GM23248 (cell line): ENCODE results near the gene MNAT1. TPM values are rescaled to one million over a fixed set of nuclear protein-coding genes. Genes with fewer than 3 reads are reported as not detected.
A peak's percentile ranks its signal among the peaks of the same experiment; 100 is the strongest.

Experiments
- DNase-seq: peaks from one replicate; pipeline ENCODE4 v3.0.0-alpha.2; 2015
- H2AFZ ChIP-seq: fragments of 200-600 bp; sonication (generic); 2 replicates; pipeline ENCODE4 v1.6.1; 2016; ENCODE audit warnings: antibody characterized with exemption
- H3F3A ChIP-seq: fragments of 200-600 bp; sonication (generic); 2 replicates; pipeline ENCODE4 v1.6.1; 2016; ENCODE audit warnings: mild to moderate bottlenecking, antibody characterized with exemption, mixed run types; ENCODE audit not compliant: insufficient read depth
- H3K27ac ChIP-seq: fragments of 200-600 bp; sonication (generic); 2 replicates; pipeline ENCODE4 v1.5.1; 2016; ENCODE audit warnings: mild to moderate bottlenecking
- H3K27me3 ChIP-seq: fragments of 200-600 bp; sonication (generic); replicated peaks from 2 replicates; pipeline ENCODE4 v1.6.1; 2016; ENCODE audit warnings: mild to moderate bottlenecking; ENCODE audit not compliant: insufficient read depth
- H3K36me3 ChIP-seq: fragments of 200-600 bp; sonication (generic); 2 replicates; pipeline ENCODE4 v1.6.1; 2016; ENCODE audit warnings: low read depth, mild to moderate bottlenecking
- H3K4me1 ChIP-seq: fragments of 200-600 bp; sonication (generic); 2 replicates; pipeline ENCODE4 v1.6.1; 2016; ENCODE audit warnings: mild to moderate bottlenecking; ENCODE audit not compliant: insufficient read depth
- H3K4me2 ChIP-seq: fragments of 200-600 bp; sonication (generic); one replicate; pipeline ENCODE4 v1.6.1; 2016; ENCODE audit warnings: mild to moderate bottlenecking; ENCODE audit not compliant: unreplicated experiment
- H3K4me3 ChIP-seq: fragments of 200-600 bp; sonication (generic); 2 replicates; pipeline ENCODE4 v1.5.1; 2016; ENCODE audit warnings: mild to moderate bottlenecking
- H3K79me2 ChIP-seq: fragments of 200-600 bp; sonication (generic); 2 replicates; pipeline ENCODE4 v1.6.1; 2016; ENCODE audit warnings: mild to moderate bottlenecking; ENCODE audit not compliant: insufficient read depth
- H3K9ac ChIP-seq: fragments of 200-600 bp; sonication (generic); 2 replicates; pipeline ENCODE4 v1.6.1; 2016; ENCODE audit warnings: mild to moderate bottlenecking
- H3K9me2 ChIP-seq: fragments of 200-600 bp; sonication (generic); 2 replicates; pipeline ENCODE4 v1.6.1; 2016; ENCODE audit warnings: mixed run types, mild to moderate bottlenecking, moderate library complexity; ENCODE audit not compliant: insufficient read depth
- H3K9me3 ChIP-seq: fragments of 200-600 bp; sonication (generic); one replicate; pipeline ENCODE4 v1.6.1; 2017; ENCODE audit warnings: low read depth
- H4K20me1 ChIP-seq: fragments of 200-600 bp; sonication (generic); 2 replicates; pipeline ENCODE4 v1.6.0; 2016; ENCODE audit not compliant: insufficient read depth
- EZH2 ChIP-seq: fragments of 200-600 bp; sonication (generic); IDR thresholded peaks from 2 replicates; pipeline ENCODE4 v1.6.1; 2018; ENCODE audit warnings: antibody characterized with exemption, mild to moderate bottlenecking; ENCODE audit not compliant: insufficient read depth, poor library complexity, severe bottlenecking
- EZH2phosphoT487 ChIP-seq: fragments of 200-600 bp; sonication (generic); IDR thresholded peaks from 2 replicates; pipeline ENCODE4 v1.6.1; 2018; ENCODE audit warnings: antibody characterized with exemption, moderate library complexity, mild to moderate bottlenecking, low read depth; ENCODE audit not compliant: insufficient read depth
- WGBS, 2 experiments: methylation state at CpG; one replicate each; pipeline ENCODE4 v1.1.6; 2015 to 2017; ENCODE audit warnings: low lambda C conversion rate in 2 of 2, low coverage in 1 of 2; ENCODE audit errors: missing lambda C conversion rate in 2 of 2; 5-methylcytosine and 5-hydroxymethylcytosine counted together
- in situ Hi-C: fragments of 300-500 bp; cut with MboI; formaldehyde crosslinking; loops from 2 replicates; pipeline ENCODE4 v1.15.0; 2020
- polyA plus RNA-seq: library from polyadenylated mRNA; unstranded; fragments of >200 nt; fragmentation: Nextera tagmentation; extraction: Ambion mirVana; gene quantifications from 2 replicates; pipeline ENCODE4 v1.2.1, GENCODE V29; 2016
- total RNA-seq: library from RNA; depleted of rRNA; stranded (reverse); fragments of >200 nt; shearing (Covaris generic); gene quantifications from 2 replicates; pipeline ENCODE4 v1.2.3, GENCODE V29; 2014

The MNAT1 gene
- total and polyA plus RNA-seq, 2 experiments from 2014 or later, result 39.9 to 53.8 TPM

GRCh38 chr14:60803871-60804270 lies 69.3 kb downstream of the MNAT1 start:
- no peaks in the 10 kb centered on the region for H3K9me2 ChIP-seq
- H3K27ac ChIP-seq, result no peak overlapping the region
- H3K4me2 ChIP-seq, result no peak overlapping the region
- no peaks in the 10 kb centered on the region; the same call in 1 of the 2 replicates for H4K20me1 ChIP-seq
- peaks cover 9% of the 10 kb centered on the region; the same call in 1 of the 2 replicates for H3K36me3 ChIP-seq
- no peak overlapping the region for H3K9ac ChIP-seq
- peaks cover 13% of the 10 kb centered on the region for H3K4me1 ChIP-seq
- in situ Hi-C loops, result no loop called here
- DNase-seq, result no peak
- H3K27me3 ChIP-seq, result no peaks in the 10 kb centered on the region
- WGBS, 2 experiments, result 96 to 100% methylated on average over 1 of the region's 1 CpG
- H3K9me3 ChIP-seq, result no peaks in the 10 kb centered on the region
- no peak overlapping the region for H3K4me3 ChIP-seq
- TF ChIP-seq EZH2 (no peak), EZH2phosphoT487 (no peak)
- H3K79me2 ChIP-seq, result no peaks in the 10 kb centered on the region; the same call in 1 of the 2 replicates
- no peak overlapping the region for H2AFZ ChIP-seq
- peaks cover 14% of the 10 kb centered on the region for H3F3A ChIP-seq

- no peak for TF ChIP-seq EZH2
- no peak for TF ChIP-seq EZH2phosphoT487
- Histone ChIP-seq H3F3A (peaks cover 14% of the 10 kb centered on the region), H3K9me2 (no peaks in the 10 kb centered on the region), H3K79me2 (no peaks in the 10 kb centered on the region; the same call in 1 of the 2 replicates), H3K27ac (no peak overlapping the region), H3K9me3 (no peaks in the 10 kb centered on the region), H3K36me3 (peaks cover 9% of the 10 kb centered on the region; the same call in 1 of the 2 replicates), H3K4me1 (peaks cover 13% of the 10 kb centered on the region), H3K27me3 (no peaks in the 10 kb centered on the region), H3K4me2 (no peak overlapping the region), H4K20me1 (no peaks in the 10 kb centered on the region; the same call in 1 of the 2 replicates), H3K4me3 (no peak overlapping the region), H2AFZ (no peak overlapping the region), H3K9ac (no peak overlapping the region)
- peak; percentile 67 for DNase-seq
- WGBS, 2 experiments, result 69 to 84% methylated on average over 1 of the region's 1 CpG
- in situ Hi-C loops, result no loop called here
Measured at GRCh38 chr14:60805841-60806430, 71.4 kb downstream of the MNAT1 start.

DNA sequence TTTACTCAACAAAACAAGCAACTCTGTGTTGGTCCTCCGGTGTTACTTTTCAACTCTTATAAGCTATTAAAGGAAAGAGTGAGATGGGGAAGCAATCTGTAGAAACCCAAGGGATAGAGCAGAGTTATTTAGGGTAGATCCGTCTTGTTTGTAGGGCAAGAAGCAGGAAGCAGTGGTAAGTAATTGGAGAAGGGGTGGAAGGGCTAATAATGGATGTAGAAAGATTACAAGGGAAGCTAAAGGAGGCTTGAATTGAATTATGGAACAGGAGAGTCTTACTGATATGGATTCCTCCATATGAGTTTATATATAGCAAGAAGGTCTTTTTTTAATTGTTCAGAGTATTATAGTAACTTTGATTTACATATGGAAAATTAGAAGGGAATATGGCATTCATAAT lies 72.7 kb downstream of the MNAT1 start:
- no peaks in the 10 kb centered on the region for H3K9me3 ChIP-seq
- no peak overlapping the region for H2AFZ ChIP-seq
- no peak for DNase-seq
- H3K27ac ChIP-seq, result no peak overlapping the region
- TF ChIP-seq EZH2, result no peak
- no peak for TF ChIP-seq EZH2phosphoT487
- WGBS, 2 experiments, result 96 to 100% methylated on average over 2 of the region's 2 CpGs
- H3K9ac ChIP-seq, result no peak overlapping the region
- H3K4me1 ChIP-seq, result peaks cover 13% of the 10 kb centered on the region
- H3F3A ChIP-seq, result peaks cover 14% of the 10 kb centered on the region
- no peaks in the 10 kb centered on the region for H3K79me2 ChIP-seq
- H3K36me3 ChIP-seq, result peaks cover 11% of the 10 kb centered on the region; the same call in 1 of the 2 replicates
- H4K20me1 ChIP-seq, result no peaks in the 10 kb centered on the region; the same call in 1 of the 2 replicates
- in situ Hi-C loops, result no loop called here
- H3K4me2 ChIP-seq, result no peak overlapping the region
- H3K9me2 ChIP-seq, result no peaks in the 10 kb centered on the region
- no peaks in the 10 kb centered on the region for H3K27me3 ChIP-seq
- no peak overlapping the region for H3K4me3 ChIP-seq

DNA sequence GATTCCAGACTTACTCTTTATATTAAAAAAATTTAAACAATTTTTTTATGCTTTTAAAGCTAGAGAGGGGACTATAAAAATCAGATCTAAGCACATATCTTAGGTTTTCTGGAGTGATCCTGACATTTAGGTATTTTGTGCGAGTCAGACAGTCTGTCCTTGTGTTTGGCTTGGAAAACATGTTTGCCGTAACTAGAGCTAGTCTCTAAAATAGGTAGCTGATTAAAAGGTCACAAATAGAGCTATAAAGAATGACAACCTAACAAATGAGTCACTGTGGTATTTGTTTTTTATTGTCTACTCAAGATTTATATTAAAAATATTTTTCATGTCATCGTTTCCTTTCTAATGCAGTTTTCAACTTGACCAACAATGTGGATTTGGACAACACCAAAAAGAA lies 73.4 kb downstream of the MNAT1 start:
- H4K20me1 ChIP-seq, result no peaks in the 10 kb centered on the region; the same call in 1 of the 2 replicates
- peaks cover 13% of the 10 kb centered on the region for H3K4me1 ChIP-seq
- H3F3A ChIP-seq, result peaks cover 14% of the 10 kb centered on the region
- no peak overlapping the region for H3K4me3 ChIP-seq
- in situ Hi-C loops, result no loop called here
- DNase-seq, result peak; percentile 7
- 0 out of 2 replicates have a peak, but pooled peaks cover 13% of the 10 kb centered on the region for H3K36me3 ChIP-seq
- no peaks in the 10 kb centered on the region for H3K9me2 ChIP-seq
- TF ChIP-seq EZH2phosphoT487 (no peak), EZH2 (no peak)
- 88 to 91% methylated on average over 3 of the region's 3 CpGs for WGBS, 2 experiments
- H3K4me2 ChIP-seq, result no peak overlapping the region
- no peak overlapping the region for H3K9ac ChIP-seq
- no peaks in the 10 kb centered on the region for H3K79me2 ChIP-seq
- no peaks in the 10 kb centered on the region for H3K27me3 ChIP-seq
- no peak overlapping the region for H3K27ac ChIP-seq
- H2AFZ ChIP-seq, result no peak overlapping the region
- no peaks in the 10 kb centered on the region for H3K9me3 ChIP-seq
